A673 (cell line): Measurements from ENCODE around the gene NOS3.

Experiments used
- CTCF ChIP-seq: fragments of 300-800, 200-600 bp; sonication (generic); conservative IDR thresholded peaks from 2 replicates; pipeline ENCODE4 v1.5.1; 2017; ENCODE audit warnings: low read depth, mild to moderate bottlenecking, antibody characterized with exemption, low read length, moderate library complexity, mixed read lengths
- EZH2 ChIP-seq: fragments of 200-600 bp; sonication (generic); IDR thresholded peaks from 2 replicates; pipeline ENCODE4 v1.6.1; 2017; ENCODE audit warnings: borderline replicate concordance, low read depth, mild to moderate bottlenecking, mixed read lengths, antibody characterized with exemption, low read length; ENCODE audit not compliant: poor library complexity, severe bottlenecking

GRCh38 chr7:151048911-151049463 lies 58.2 kb downstream of the NOS3 start:
- TF ChIP-seq CTCF, result no peak
- no peak for TF ChIP-seq EZH2
